HG03342 (cell line): ENCODE data around the gene CYP4A22.
"Not testable (repeated sequence)": the region's sequence is repeated elsewhere in the genome, so short reads cannot be mapped to it uniquely, and the experiment has no call there.

Source experiments
- ATAC-seq: cut with Tn5 transposase; IDR thresholded peaks from one replicate; pipeline ENCODE4 v1.9.1; 2021; ENCODE audit warnings: mild to moderate bottlenecking, moderate library complexity; ENCODE audit not compliant: unreplicated experiment

CYP4A22 gene, protein sequence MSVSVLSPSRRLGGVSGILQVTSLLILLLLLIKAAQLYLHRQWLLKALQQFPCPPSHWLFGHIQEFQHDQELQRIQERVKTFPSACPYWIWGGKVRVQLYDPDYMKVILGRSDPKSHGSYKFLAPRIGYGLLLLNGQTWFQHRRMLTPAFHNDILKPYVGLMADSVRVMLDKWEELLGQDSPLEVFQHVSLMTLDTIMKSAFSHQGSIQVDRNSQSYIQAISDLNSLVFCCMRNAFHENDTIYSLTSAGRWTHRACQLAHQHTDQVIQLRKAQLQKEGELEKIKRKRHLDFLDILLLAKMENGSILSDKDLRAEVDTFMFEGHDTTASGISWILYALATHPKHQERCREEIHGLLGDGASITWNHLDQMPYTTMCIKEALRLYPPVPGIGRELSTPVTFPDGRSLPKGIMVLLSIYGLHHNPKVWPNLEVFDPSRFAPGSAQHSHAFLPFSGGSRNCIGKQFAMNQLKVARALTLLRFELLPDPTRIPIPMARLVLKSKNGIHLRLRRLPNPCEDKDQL

DNA sequence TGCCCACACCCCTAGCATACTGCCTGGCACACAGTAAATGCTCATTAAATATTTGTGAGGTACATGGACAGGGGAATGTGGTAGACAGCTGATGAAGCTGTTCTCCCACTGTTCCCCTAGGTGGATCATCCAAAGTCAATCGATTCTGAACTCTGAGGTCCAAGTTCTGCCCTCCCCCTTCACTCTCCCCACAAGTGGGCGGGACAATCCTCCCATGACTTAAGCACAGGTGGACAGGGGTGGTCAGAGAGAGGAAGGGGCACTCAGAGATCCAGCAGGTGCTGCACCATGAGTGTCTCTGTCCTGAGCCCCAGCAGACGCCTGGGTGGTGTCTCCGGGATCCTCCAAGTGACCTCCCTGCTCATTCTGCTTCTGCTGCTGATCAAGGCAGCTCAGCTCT lies at the start of gene CYP4A22:
TSS of gene CYP4A22 (plus strand) at position 244 of the 400 bp plus-strand sequence. CDS start at position 289, 45 bp downstream.
- no peak for ATAC-seq

DNA sequence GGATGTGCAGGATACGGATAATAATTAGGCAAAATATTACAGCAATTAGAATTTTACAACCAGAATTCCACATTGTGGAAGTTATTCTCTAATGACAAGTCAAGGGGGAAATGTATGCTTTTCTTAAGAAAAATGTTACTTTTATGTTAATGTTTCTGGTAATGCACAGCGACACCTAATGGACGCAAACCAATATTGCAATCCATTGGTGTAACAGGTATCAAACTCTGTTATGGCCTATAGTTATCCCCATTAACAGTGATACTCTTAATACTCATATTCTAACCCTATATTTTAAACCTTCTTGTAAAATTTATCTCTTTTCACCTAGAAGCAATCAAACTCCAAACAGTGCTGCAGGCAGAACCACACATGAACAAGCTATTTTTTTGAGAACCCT lies 47.9 kb upstream of the CYP4A22 start:
- ATAC-seq, result not testable (repeated sequence)

DNA sequence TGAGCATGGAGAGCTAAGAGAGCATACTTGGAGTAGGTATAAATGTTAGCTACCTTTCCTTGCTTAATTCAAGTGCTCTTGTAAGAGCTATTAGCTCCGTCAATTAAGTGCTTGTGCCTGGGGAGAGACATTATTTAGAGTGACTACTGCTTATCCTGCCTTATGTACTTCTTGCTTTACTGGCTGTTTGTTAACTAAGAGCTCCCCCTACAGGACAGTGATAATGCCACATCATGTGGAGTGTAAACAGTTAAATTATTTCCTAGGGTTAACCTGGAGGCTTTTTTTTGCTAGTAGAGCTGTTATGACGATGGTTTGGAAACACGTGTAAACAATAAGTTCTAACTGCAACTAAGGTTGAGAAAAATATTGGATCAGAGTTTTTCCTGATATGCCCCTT lies 45.8 kb upstream of the CYP4A22 start:
- not testable (repeated sequence) for ATAC-seq

DNA sequence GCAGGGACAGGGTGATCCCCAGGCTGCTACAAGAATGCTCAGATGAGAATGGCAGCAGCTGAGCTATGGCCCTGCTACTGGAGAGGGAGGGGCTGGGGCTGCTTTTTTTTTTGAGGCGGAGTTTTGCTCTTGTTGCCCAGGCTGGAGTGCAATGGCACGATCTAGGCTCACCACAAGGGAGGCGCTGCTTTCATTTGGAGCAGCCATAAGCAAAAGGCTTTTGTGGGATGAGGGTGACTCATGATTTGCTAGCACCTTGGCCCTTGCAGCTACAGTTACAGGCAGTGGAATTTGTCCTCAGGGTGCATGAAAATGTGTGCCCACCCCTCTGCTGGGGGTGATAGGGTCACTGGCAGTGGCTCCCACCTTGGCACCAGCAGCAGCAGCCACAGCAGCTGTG lies 32.4 kb upstream of the CYP4A22 start:
- no peak for ATAC-seq

DNA sequence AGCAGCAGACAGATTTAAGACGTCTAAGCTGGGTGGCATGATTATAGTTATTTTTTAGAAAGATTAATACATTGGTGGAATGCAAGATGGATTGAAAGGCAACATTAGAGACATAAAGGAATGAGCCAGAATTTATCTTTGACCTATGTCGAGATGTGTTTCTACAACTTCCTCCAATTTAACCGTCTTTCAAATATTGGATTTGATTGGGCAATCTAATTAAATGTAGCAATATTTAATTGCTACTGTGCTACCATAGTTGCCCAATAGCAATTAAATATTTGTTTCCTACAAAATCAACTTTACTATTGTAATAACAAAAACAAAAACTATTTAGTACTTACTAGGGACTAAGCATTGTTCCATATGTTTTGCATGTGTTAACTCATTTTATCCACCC lies 30.4 kb upstream of the CYP4A22 start:
- ATAC-seq, result no peak

DNA sequence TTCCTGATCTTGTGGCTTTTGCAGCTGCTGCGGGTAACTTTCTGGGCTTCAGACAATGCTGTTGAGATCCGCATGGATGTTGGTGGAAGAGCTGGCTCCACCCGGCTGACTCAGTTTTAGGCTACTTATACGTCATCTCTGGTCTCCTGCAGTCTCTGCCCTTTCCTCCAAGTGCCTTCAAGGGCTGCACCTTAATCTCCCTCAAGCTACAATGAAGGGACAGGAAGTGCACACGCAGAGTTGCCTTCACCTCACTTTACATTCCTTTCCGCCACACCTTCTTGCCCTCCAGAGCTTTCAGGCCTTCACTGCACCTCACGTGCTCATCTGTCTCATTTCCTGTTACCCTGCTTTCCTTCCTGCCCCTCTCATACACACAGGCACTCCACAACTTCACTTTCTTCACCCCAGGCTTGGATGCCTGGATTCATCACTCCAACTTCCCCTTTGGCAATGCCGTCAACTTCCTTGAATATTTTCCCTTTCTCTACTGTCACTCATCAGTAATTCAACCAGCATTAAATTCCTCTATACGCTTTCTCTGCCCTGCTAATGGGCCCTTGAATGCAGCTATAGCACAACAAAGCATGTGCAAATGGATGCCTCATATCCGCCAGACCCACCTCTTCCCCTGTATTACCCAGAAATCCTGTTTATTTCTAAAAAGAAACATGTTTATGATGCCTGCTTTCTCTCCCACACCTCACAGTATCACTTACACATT lies 29.2 kb upstream of the CYP4A22 start:
- not testable (repeated sequence) for ATAC-seq

DNA sequence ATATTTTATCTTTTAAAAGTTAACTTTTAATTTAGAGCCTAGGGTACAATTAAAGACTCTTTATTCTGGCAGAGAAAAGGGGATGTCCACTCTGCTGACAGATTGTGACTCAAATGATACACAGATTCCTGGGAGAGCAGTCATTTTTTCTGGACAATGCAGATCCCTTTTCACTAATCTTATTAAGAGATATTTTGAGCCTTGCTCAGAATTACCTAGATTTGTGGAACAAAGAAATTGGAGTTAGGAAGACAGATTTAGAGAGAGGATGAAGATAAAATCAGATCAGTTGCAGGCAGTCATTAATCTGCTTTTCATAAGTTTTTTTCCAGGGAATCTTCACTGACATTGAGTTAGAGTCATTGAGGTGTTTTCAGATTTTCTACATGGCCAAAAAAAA lies 27.8 kb upstream of the CYP4A22 start:
- not testable (repeated sequence) for ATAC-seq

DNA sequence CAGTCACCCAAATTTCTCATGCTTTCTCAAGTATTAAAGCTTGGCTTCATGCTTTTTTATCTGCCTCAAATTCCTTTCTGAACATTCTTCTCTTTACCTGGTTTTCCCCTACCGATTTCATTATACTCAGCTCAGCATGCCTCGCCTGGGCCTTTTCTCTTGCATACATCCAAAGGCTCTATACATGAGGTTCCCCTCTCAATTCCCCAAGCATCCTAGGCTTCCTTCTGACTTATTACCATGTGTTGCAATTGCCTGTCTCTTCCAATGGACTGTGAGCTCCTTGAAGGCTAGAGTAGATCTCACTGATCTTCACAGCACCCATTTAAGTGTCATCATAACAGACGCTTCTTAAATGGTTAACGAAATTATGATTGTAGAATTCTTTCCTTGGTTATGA lies 24.1 kb upstream of the CYP4A22 start:
- ATAC-seq, result no peak

DNA sequence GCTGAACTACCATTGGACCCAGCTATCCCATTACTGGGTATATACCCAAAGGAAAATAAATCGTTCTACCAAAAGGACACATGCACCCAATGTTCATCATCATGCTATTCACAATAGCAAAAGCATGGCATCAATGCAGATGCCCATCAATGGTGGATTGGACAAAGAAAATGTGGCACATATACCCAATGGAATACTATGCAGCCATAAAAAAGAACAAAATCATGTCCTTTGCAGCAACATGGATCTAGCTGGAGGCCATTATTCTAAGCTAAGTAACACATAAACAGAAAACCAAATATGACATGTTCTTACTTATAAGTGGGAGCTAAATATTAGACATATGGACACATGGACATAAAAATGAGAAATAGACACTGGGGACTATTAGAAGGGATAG lies 16.2 kb upstream of the CYP4A22 start:
- not testable (repeated sequence) for ATAC-seq

DNA sequence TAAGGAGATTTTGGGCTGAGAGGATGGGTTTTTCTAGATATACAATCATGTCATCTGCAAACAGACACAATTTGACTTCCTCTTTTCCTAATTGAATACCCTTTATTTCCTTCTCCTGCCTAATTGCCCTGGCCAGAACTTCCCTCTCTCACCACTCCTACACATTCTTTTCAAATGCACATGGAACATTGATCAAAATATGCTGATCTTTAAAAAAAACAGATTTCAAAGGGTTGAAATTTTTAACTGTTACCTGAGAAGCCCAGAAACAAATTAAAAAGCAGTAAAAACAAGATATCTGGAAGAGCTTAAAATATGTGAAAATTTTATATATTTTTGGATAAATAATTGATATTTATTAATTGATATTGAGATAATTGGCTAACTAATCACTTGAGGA lies 12.4 kb upstream of the CYP4A22 start:
- not testable (repeated sequence) for ATAC-seq

DNA sequence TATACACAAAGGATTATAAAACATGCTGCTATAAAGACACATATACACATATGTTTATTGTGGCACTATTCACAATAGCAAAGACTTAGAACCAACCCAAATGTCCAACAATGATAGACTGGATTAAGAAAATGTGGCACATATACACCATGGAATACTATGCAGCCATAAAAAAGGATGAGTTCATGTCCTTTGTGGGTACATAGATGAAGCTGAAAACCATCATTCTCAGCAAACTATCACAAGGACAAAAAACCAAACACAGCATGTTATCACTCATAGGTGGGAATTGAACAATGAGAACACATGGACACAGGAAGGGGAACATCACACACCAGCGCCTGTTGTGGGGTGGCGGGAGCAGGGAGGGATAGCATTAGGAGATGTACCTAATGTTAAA lies 10.2 kb upstream of the CYP4A22 start:
- ATAC-seq, result not testable (repeated sequence)

DNA sequence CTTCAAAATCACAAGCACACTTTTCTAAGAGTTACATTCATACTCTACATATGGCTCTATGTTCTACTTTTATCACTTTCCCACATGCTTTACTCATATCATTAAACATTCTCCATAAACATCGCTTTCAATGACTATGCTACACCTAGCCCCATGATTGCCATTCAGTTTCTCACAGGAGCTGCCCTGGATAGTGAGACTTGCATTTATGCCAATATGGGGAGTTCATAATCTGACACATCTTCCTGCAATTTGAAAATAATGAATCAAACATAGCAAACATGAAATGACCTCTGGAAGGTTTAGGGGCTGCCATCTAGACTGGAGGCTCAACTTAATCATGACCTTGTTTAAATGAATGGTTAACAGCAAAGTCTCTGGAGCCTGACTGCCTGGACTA lies 9.0 kb upstream of the CYP4A22 start:
- ATAC-seq, result no peak

DNA sequence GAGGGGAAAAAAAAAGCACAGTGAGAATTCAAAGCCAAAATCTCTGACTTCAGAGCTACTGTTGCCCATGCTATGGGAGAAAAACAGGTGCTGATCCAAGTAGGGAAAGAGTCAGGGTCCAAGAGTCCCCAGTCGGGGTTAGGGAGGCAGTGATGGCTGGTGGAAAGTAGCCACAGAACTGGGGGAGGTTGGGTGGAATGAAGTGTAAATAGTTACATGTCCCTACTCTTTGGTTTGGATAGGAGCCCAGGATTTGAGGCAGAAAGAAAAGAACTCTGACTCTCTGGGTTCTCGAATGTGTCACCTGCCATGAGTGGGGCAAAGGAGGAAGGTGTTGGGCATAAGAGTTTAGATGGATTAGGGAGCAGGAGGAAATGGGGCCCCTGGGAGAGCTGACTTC lies 8.4 kb upstream of the CYP4A22 start:
- not testable (repeated sequence) for ATAC-seq

DNA sequence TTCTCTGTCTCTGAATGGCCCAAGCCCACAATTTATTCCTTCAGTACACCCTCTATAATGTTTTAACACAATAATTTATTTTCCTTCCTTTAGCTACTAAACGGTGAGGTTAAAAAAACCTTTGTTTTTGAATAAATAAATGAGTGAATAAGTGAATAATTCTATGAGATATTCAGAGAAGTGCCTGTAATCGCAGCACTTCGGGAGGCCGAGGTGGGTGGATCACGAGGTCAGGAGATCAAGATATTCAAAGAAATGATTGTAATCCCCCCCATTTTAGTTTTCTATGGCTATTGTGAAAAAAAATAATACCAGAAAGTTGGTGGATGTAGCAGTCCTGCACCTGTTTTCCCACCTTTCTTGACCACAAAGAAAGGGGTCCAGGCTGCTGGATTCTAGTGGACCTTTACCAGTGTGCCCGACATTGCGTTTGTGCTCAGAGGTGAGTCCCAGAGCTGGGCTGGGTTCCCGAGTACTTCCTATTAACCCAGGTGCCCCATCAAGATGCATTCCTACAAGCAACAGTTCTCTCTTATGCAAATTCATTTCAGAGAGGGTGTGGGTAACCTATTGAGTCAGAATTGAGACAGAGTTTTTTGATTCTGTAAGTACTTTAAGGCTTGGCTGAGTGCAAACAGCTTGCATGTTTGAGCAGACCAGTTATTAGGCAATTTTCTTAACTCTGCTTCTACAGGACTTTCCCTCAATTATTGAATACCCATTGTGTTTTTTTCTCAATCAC lies 7.6 kb upstream of the CYP4A22 start:
- ATAC-seq, result not testable (repeated sequence)

DNA sequence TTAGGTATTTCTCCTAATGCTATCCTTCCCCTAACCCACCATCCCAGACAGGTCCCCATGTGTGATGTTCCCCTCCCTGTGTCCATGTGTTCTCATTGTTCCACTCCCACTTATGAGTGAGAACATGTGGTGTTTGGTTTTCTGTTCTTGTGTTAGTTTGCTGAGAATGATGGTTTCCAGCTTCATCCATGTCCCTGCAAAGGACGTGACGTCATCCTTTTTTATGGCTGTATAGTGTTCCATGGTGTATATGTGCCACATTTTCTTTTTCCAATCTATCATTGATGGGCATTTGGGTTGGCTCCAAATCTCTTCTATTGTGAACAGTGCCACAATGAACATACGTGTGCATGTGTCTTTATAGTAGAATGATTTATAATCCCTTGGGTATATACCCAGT lies 4.6 kb upstream of the CYP4A22 start:
- not testable (repeated sequence) for ATAC-seq

DNA sequence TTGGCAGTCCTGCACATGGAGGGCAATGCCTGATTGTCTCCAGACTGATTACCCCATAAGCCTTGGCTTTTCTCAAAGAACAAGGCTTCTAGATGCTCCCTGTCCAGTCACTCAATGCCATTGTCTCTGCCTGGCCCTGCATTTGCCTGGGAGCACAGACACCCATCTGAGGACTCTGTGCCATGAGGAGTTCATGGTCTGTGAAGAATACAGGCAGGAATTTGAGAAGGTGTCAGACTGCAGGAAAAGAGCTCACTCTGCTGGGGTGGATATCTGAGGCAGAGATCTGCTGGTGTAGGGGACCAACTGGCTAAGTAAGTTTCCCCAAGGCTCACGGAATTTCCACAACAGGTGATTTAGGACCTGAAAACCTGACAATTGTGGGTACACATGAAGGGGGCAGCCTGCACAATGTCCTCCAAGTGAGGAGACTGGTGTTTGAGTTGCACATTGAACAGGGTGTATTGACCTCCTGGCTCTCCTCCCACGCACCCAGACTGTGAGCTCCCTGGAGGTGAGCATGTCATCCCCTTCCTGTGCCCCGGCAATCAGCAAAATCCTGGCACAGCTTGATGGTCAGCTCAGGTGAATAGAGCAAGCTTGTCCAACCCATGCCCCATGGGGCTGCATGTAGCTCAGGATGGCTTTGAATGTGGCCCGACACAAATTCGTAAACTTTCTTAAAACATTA lies 829 bp downstream of the CYP4A22 start:
- no peak for ATAC-seq

DNA sequence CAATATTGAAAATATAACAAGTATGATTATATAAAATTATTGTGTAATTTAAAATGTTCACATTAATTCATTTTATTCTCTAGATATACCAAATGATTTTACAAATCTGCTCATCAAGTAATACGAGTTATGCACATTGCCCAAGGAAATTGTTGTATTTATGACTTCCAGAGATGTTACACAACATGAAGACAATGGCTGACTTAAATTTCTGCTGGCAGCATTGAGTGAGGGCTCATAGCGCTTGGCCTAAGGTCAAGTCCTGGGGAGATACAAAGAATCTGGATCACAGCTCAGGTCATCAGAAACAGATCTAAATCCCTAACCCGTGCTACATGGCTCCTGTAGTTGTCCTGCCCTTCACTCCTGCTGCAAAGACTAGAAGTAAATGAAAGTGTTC lies 3.1 kb downstream of the CYP4A22 start:
- ATAC-seq, result not testable (repeated sequence)

DNA sequence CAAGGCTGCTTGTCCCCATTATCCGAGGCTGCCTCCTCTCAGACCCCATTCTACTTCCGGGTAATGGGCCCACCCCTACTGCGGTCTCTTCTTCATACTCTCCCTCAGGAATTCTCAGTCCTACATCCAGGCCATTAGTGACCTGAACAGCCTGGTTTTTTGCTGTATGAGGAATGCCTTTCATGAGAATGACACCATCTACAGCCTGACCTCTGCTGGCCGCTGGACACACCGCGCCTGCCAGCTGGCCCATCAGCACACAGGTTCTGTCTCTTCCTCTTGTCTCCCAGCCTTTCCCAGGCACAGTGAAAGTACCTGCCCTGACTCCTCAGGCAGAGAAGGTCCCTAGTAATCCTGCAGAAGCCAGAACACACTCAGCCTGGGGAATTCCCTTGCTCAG lies 6.4 kb downstream of the CYP4A22 start:
- ATAC-seq, result not testable (repeated sequence)

DNA sequence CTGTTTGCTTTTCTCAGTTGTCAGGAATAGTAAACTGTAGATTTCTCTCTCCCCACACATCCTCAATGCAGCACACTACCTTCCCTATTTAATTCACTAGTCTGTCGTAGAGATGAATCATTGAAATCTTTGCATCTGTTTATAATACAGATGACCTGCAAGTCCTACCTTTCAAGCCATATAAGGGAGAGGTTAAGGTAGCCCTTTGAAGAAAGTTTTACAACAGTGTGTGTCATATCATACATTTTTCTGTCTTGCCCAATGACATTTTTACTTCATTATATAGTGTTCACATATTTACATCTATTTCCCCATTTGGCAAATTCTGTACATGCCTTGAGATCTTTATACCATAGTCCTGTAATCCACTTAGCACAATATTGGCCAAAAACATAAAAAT lies 9.3 kb downstream of the CYP4A22 start:
- ATAC-seq, result not testable (repeated sequence)

DNA sequence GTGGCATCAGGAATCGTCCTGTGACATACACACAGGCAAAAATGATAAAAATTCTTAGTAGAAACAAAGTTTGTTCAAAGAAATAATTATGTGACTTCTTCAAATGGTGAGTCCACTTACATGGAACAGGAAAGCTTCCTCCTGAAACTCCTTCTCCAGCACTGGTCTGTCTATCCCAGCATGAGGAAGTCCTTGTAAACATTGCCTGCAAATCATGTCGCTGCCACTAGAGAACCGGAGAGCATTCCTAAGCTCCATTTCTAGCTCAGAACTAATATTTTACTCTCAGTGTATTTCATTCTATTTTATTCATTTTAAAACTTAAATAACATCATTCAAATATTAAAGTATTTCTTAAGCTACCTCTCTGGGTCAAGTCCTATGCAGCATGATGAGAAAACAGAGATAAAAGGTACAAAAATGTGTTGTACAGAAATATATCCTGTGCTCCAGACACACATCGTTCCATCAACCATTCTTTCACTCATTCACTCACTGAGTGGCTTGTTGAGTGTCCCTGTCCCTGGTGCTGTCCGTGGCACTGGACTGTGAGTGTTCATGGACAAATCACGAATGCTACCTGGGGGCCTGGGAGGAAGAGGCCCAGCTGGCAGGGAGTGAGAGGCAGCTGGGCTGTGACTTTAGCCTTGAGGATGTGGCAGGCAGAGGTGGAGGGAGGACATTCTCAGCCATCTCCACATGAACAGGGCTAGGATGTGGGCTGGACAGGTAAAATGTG lies 10.0 kb downstream of the CYP4A22 start:
- no peak for ATAC-seq
